Activated T-cell treated with anti-CD3 and anti-CD28 coated beads, Interleukin-2, amount 50 U/mL, for 24 hours (primary cell): ENCODE results near the gene LGALS13.
"Not testable (repeated sequence)": the region's sequence is repeated elsewhere in the genome, so short reads cannot be mapped to it uniquely, and the experiment has no call there.

Source experiments
- DNase-seq: peaks from one replicate; pipeline ENCODE4 v3.0.0-alpha.2; 2020
- H3K27ac Mint-ChIP-seq: 2 replicates; pipeline ENCODE4 v1.8.0; 2020; ENCODE audit warnings: mild to moderate bottlenecking, mixed read lengths
- H3K27me3 Mint-ChIP-seq: 2 replicates; pipeline ENCODE4 v1.8.0; 2020; ENCODE audit warnings: mixed read lengths
- H3K36me3 Mint-ChIP-seq: 2 replicates; pipeline ENCODE4 v1.8.0; 2020; ENCODE audit warnings: low read depth, mixed read lengths
- H3K4me1 Mint-ChIP-seq: 2 replicates; pipeline ENCODE4 v1.8.0; 2020; ENCODE audit warnings: low read depth, mixed read lengths
- H3K4me3 Mint-ChIP-seq: 2 replicates; pipeline ENCODE4 v1.8.0; 2020; ENCODE audit warnings: mild to moderate bottlenecking, moderate library complexity, mixed read lengths
- H3K9me3 Mint-ChIP-seq: 2 replicates; pipeline ENCODE4 v1.8.0; 2020; ENCODE audit warnings: mixed read lengths

Gene LGALS13

DNA sequence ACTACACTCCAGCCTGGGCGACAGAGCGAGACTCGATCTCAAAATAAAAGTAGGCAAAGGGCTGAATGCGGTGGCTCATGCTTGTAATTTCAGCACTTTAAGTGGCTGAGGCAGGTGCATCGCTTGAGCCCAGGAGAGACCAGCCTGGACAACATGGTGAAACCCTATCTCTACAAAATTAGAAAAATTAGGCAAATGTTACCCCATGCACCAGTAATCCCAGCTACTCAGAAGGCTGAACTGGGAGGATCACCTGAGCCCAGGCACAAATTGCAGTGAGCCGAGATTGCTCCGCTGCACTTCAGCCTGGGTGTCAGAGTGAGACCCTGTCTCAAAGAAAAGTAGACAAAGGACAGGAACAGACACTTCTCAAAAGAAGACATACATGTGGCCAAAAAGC lies 9.9 kb upstream of the LGALS13 start:
- H3K27me3 Mint-ChIP-seq = peaks cover 80% of the 10 kb centered on the region
- no peaks in the 10 kb centered on the region for H3K9me3 Mint-ChIP-seq
- no peak overlapping the region for H3K27ac Mint-ChIP-seq

DNA sequence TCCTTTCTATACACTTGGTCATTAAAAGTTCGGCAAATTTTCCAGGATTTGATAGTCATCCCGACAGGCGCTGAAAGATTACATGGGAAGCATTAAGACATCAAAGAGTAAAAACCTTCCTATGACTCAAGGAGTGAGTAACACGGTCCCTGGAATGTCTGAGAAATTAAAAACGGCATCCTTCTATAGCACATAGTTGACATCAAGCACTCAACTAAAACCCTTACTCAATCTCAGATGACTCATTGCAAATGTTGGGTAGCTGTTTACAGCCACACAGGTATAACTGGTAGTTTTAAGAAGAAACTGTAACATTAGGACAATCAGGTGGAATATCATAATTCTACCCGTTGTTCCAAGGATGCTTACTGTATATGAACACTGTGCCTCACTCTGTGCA lies 6.4 kb upstream of the LGALS13 start:
- H3K9me3 Mint-ChIP-seq = no peaks in the 10 kb centered on the region
- H3K27ac Mint-ChIP-seq = no peak overlapping the region
- H3K4me3 Mint-ChIP-seq = no peak overlapping the region
- no peaks in the 10 kb centered on the region for H3K36me3 Mint-ChIP-seq
- peaks cover 80% of the 10 kb centered on the region for H3K27me3 Mint-ChIP-seq
- H3K4me1 Mint-ChIP-seq = no peaks in the 10 kb centered on the region
- DNase-seq = no peak

More for the DNA sequence above, 9.9 kb upstream of the LGALS13 start:
- Mint-ChIP-seq H3K4me1 (no peaks in the 10 kb centered on the region), H3K36me3 (no peaks in the 10 kb centered on the region), H3K4me3 (no peak overlapping the region)
- no peak for DNase-seq

DNA sequence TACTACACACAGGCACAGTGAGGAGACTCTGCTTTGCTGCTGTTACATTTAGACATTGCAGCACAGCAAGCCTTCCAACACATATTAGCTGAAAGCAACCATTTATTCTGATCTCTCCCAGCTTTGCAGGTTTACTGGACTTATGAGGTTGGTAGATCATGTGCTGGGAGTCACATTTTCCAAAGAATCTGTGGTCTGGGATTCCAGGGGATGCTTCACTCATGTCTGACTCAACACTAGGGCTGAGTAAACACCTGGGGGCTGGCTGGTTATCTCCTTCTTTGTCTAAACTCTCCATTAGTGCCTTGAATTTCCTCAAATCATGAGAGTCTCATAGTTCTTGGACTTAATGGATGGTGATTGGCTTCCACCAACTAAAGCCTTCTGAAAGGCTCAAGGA lies 5.4 kb upstream of the LGALS13 start:
- no peaks in the 10 kb centered on the region for H3K4me1 Mint-ChIP-seq

DNA sequence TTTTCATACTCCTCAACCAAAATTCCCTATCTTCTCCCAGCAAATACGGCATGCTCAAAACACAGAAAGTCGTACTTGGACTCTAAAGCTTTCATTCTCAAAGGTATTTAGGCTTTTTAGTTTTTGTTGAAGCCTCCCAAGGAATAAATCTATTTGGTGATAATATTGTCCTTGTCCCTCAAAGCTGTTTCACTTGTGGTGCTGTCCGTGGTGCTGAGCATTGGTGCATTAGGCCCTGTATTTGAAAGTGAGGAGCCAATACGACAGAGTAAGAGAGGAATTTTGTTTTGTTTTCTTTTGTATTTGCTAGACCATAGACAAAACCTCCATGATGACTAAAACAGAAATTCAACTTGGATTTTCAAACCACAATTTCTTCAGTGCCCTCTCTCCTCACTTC lies 3.2 kb upstream of the LGALS13 start:
- Mint-ChIP-seq H3K27me3 (peaks cover 78% of the 10 kb centered on the region), H3K36me3 (no peaks in the 10 kb centered on the region)

More for the DNA sequence above, 5.4 kb upstream of the LGALS13 start:
- H3K9me3 Mint-ChIP-seq = no peaks in the 10 kb centered on the region
- H3K4me3 Mint-ChIP-seq = no peak overlapping the region
- DNase-seq = no peak
- peaks cover 79% of the 10 kb centered on the region for H3K27me3 Mint-ChIP-seq
- H3K27ac Mint-ChIP-seq = no peak overlapping the region
- H3K36me3 Mint-ChIP-seq = no peaks in the 10 kb centered on the region

DNA sequence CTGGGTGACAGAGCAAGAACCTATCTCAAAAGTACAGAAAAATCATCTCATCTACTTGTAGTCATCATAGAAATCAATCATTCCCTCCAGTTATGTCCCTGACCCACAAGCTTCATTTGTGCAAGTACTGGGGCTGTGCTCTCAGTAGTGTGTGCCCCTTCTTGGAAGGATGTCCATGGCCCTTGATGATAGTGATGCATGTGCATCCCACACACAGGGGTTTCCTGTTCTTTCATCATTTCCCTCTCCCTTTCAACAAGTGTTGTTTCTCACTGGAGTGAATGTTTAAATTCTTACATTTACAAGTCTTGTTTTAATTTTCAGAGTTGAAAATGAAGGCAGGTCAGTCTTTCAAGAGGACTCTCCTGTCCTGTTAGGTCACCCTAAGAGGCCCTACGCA lies 1.5 kb downstream of the LGALS13 start:
- Mint-ChIP-seq H3K27me3 (peaks cover 48% of the 10 kb centered on the region), H3K27ac (no peak overlapping the region), H3K9me3 (no peaks in the 10 kb centered on the region), H3K4me3 (no peak overlapping the region), H3K4me1 (no peaks in the 10 kb centered on the region), H3K36me3 (no peaks in the 10 kb centered on the region)
- DNase-seq = no peak

More for the DNA sequence above, 3.2 kb upstream of the LGALS13 start:
- H3K4me1 Mint-ChIP-seq = no peaks in the 10 kb centered on the region
- H3K9me3 Mint-ChIP-seq = no peaks in the 10 kb centered on the region
- no peak overlapping the region for H3K27ac Mint-ChIP-seq
- H3K4me3 Mint-ChIP-seq = no peak overlapping the region
- DNase-seq = no peak

DNA sequence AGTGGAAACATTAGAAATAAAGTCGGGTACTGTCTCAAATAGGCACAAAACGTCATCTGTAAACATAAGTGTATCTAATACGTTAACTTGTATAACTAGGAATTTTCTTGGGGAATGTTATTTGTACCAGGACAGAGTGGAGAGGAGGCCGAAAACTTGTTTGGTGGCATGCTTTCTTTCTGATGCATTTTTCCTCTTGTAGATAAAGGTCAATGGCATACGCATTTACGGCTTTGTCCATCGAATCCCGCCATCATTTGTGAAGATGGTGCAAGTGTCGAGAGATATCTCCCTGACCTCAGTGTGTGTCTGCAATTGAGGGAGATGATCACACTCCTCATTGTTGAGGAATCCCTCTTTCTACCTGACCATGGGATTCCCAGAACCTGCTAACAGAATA lies 4.7 kb downstream of the LGALS13 start:
- no peak overlapping the region for H3K4me3 Mint-ChIP-seq
- no peaks in the 10 kb centered on the region for H3K4me1 Mint-ChIP-seq
- H3K36me3 Mint-ChIP-seq = no peaks in the 10 kb centered on the region
- peaks cover 23% of the 10 kb centered on the region for H3K27me3 Mint-ChIP-seq
- H3K9me3 Mint-ChIP-seq = peaks cover 1% of the 10 kb centered on the region
- no peak for DNase-seq
- no peak overlapping the region for H3K27ac Mint-ChIP-seq

DNA sequence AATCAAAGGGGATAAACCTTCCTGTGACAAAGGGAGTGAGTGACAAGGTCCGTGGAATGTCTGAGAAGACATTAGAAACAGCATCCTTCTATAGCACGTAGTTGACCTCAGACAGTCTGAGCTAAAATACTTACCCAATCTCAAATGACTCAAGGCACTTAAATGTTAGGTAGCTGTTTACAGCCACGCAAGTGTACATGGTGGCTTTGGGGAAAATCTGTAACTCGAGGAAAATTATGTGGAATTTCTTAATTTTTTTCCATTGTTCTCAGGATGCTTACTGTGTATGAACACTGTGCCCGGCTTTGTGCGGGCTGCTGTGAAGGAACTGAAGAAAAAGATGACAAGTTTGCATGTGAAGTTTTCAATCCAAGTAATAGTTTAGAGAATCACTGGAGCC lies 5.2 kb downstream of the LGALS13 start:
- Mint-ChIP-seq H3K4me1 (no peaks in the 10 kb centered on the region), H3K36me3 (no peaks in the 10 kb centered on the region), H3K9me3 (peaks cover 4% of the 10 kb centered on the region), H3K27me3 (peaks cover 25% of the 10 kb centered on the region), H3K27ac (no peak overlapping the region), H3K4me3 (no peak overlapping the region)
- DNase-seq = no peak

DNA sequence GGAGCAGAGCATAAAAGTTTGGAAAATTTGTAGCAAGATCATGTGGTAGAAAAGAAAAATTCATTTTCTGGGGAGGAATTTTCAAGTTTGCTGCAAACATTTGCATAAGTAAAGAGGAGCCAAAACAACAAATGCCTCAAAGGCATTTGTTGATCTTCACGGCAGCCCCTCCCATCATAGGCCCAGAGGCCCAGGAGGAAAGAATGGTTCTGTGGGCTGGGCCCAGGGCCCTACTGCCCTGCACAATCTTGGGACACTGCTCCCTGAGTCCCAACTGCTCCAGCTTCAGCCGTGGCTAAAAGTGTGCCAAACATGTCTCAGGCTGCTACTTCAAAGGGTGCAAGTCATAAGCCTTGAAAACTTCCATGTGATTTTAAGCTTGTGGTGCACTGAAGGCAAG lies 11.3 kb downstream of the LGALS13 start:
- Mint-ChIP-seq H3K27ac (no peak overlapping the region), H3K9me3 (peaks cover 10% of the 10 kb centered on the region), H3K36me3 (no peaks in the 10 kb centered on the region), H3K27me3 (peaks cover 17% of the 10 kb centered on the region), H3K4me3 (no peak overlapping the region), H3K4me1 (no peaks in the 10 kb centered on the region)
- DNase-seq = no peak

DNA sequence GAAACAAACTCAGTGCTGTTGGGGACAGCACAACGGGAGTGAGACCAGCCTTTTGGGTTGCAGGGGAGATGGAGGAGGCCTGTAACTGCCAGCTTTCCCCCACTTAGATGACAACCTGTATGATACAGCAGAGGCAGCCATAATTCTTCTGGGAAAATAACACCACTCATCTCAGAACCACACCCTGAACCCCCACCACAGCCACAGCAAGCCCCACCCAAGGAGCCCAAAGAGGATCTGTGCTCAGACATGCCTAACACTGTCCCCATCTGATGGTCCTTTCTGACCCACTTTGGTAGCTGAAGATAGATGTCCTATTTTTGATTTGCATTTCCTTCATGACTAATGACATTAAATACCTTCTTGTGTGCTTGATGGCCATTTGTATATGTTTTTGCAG lies 15.4 kb downstream of the LGALS13 start:
- H3K4me3 Mint-ChIP-seq = no peak overlapping the region
- H3K9me3 Mint-ChIP-seq = peaks cover 4% of the 10 kb centered on the region
- H3K36me3 Mint-ChIP-seq = no peaks in the 10 kb centered on the region
- H3K27me3 Mint-ChIP-seq = peaks cover 52% of the 10 kb centered on the region
- no peak for DNase-seq
- no peak overlapping the region for H3K27ac Mint-ChIP-seq
- H3K4me1 Mint-ChIP-seq = no peaks in the 10 kb centered on the region

DNA sequence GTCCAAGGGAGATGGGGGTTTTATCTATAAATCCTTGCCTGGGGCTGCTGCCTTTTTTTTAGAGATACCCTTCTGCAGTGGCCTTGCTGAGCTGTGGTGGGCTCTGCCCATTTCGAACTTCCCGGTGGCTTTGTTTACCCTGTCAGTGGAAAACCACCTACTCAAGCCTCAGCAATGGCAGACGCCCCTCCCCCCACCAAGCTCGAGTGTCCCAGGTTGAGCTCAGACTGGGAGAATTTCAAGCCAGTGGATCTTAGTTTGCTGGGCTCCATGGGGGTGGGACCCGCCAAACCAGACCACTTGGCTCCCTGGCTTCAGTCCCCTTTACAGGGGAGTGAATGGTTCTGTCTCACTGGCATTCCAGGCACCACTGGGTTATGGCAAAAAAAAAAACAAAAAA lies 21.6 kb downstream of the LGALS13 start:
- Mint-ChIP-seq H3K27me3 (peaks cover 65% of the 10 kb centered on the region), H3K4me1 (no peaks in the 10 kb centered on the region), H3K27ac (no peak overlapping the region), H3K4me3 (no peak overlapping the region), H3K36me3 (no peaks in the 10 kb centered on the region), H3K9me3 (no peaks in the 10 kb centered on the region)
- no peak for DNase-seq

DNA sequence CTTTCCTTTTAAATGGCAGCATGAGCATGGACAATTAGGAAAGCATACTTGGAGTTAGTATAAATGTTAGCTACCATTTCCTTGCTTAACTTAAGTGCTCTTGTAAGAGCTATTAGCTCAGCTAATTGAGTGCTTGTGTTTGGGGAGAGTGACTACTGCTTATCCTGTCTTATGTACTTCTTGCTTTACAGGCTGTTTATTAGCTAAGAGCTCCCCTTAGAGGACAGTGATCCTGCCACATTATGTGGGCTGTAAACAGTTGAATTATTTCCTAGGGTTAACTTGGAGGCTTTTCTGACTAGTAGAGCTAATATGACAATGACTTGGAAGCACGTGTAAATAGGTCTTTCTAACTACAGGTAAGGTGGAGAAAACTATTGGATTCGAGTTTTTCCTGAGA lies 25.3 kb downstream of the LGALS13 start:
- peaks cover 43% of the 10 kb centered on the region for H3K27me3 Mint-ChIP-seq
- H3K4me1 Mint-ChIP-seq, H3K9me3 Mint-ChIP-seq, H3K27ac Mint-ChIP-seq, DNase-seq, H3K36me3 Mint-ChIP-seq, H3K4me3 Mint-ChIP-seq: not testable (repeated sequence)

DNA sequence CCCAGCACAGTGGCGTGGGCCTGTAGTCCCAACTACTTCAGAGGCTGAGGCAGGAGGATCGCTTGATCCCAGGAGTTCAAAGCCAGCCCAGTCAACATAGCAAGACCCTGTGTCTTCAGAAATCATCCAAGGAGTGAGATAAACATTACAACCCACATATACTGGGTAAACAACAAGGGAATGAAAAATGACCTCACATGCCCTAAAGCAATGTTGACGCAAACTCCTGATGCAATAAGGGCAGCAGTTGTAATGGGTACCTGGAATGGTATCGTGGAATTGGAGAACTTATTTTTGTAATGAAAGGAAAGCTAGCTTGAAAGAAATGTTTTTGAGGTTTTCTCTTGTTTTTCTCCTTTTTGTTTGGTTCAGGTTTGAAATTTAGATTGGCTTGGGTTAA lies 28.9 kb downstream of the LGALS13 start:
- Mint-ChIP-seq H3K4me3 (no peak overlapping the region), H3K4me1 (no peaks in the 10 kb centered on the region), H3K9me3 (no peaks in the 10 kb centered on the region), H3K36me3 (no peaks in the 10 kb centered on the region), H3K27me3 (peaks cover 52% of the 10 kb centered on the region), H3K27ac (no peak overlapping the region)
- DNase-seq = no peak

DNA sequence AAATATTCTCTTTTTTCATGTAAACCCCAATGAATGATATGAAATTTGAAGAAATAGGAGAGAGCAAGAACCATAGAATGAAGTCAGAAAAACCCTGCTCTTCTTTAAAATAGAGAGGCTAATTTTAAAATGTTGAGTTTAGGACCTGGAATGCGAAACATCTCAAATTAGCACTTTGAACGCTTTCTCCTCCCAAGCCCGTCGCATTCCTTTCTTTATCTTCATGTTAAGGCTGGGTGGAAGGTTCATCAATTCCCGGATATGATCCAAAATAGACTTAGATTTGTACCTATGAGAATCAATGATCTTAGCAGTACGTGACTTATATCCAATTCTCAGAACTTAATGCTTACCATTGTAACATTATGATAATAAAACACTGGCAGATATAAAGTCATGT lies 29.3 kb downstream of the LGALS13 start:
- no peaks in the 10 kb centered on the region for H3K4me1 Mint-ChIP-seq
- peaks cover 54% of the 10 kb centered on the region for H3K27me3 Mint-ChIP-seq
- no peak overlapping the region for H3K4me3 Mint-ChIP-seq
- no peak overlapping the region for H3K27ac Mint-ChIP-seq
- no peak for DNase-seq
- no peaks in the 10 kb centered on the region for H3K36me3 Mint-ChIP-seq
- no peaks in the 10 kb centered on the region for H3K9me3 Mint-ChIP-seq

DNA sequence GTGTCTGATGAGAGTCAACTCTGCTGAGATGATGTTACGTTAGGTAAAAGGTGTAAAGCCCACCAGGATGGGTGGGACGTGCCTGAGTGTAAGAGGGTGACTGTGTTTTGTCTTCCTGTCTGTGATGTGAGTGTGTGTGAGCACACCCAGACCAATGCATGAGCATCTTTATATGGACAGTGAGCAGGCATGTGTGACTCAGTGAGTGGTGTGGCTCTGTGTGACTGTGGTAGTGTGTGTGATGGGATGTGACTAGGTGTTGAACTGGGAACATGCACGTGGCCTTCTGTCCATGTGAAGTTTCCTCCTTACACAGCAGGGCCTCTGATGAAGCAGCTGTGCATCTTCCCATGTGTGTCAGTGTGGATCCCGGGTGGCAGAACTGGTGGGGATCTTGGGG lies 35.6 kb downstream of the LGALS13 start:
- Mint-ChIP-seq H3K27ac (no peak overlapping the region), H3K4me1 (no peaks in the 10 kb centered on the region), H3K27me3 (peaks cover 85% of the 10 kb centered on the region), H3K4me3 (no peak overlapping the region), H3K9me3 (no peaks in the 10 kb centered on the region), H3K36me3 (no peaks in the 10 kb centered on the region)
- no peak for DNase-seq

DNA sequence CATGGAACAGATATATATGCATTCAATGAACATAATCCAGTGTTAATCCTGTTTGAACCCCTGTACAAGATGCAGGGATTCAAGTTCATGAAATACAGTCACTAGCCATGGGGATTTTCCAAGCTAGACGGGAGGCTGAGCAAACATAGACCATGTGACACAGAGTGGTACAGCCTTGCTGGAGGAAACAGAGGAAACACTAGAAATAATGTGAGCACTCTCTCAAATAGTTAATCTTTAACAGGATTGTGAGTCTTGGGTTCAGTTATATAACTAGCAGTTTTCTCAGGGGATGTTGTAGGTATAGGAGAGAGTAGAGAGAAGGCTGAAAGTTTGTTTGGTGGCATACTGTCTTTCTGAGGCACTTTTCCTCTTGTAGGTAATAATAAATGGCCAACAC lies 39.4 kb downstream of the LGALS13 start:
- Mint-ChIP-seq H3K4me1 (no peaks in the 10 kb centered on the region), H3K4me3 (no peak overlapping the region), H3K27ac (no peak overlapping the region), H3K36me3 (no peaks in the 10 kb centered on the region), H3K27me3 (peaks cover 86% of the 10 kb centered on the region), H3K9me3 (no peaks in the 10 kb centered on the region)
- no peak for DNase-seq

DNA sequence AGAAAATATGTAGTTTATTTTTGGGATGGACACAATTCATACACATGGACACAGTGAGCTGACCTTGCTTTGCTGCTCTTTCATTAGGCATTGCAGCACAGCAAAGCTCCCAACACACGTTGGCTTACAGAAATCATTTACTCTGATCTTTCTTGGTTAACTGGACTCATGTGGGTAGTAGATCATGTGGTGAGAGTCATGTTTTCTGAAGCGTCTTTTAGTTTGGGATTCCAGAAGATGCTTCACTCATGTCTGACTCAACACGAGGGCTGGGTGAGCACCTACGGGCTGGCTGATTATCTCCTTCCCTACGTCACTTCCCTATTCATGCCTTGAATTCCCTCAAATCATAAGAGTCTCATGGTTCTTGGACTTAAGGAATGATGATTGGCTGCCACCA lies 41.3 kb downstream of the LGALS13 start:
- Mint-ChIP-seq H3K9me3 (no peaks in the 10 kb centered on the region), H3K27me3 (peaks cover 86% of the 10 kb centered on the region)

More for the DNA sequence above, 41.3 kb downstream of the LGALS13 start:
- Mint-ChIP-seq H3K4me3 (no peak overlapping the region), H3K27ac (no peak overlapping the region), H3K4me1 (no peaks in the 10 kb centered on the region), H3K36me3 (no peaks in the 10 kb centered on the region)
- no peak for DNase-seq
